NCI-H2107 (cell line): ENCODE results near the gene WDR86.

Experiments used
- DNase-seq: peaks from one replicate; lab custom pipeline; 2025; lab: John Stamatoyannopoulos, UW

WDR86 gene

GRCh38 chr7:151406051-151406875 is 3.6 kb downstream of the WDR86 start:
- no peak for DNase-seq

GRCh38 chr7:151405588-151405987 is 4.2 kb downstream of the WDR86 start:
- DNase-seq: no peak

- no peak for DNase-seq
Observed at GRCh38 chr7:151405056-151405455, 4.8 kb downstream of the WDR86 start.

- DNase-seq: no peak
Observed at GRCh38 chr7:151404216-151405011, 5.4 kb downstream of the WDR86 start.

GRCh38 chr7:151403764-151404163 is 6.1 kb downstream of the WDR86 start:
- DNase-seq: no peak

GRCh38 chr7:151402029-151402835 is 7.6 kb downstream of the WDR86 start:
- DNase-seq: no peak

GRCh38 chr7:151400626-151401315 is 9.1 kb downstream of the WDR86 start:
- DNase-seq: no peak

- no peak for DNase-seq
Observed at GRCh38 chr7:151399906-151400305, 9.9 kb downstream of the WDR86 start.

- no peak for DNase-seq
Observed at GRCh38 chr7:151399305-151399601, 10.6 kb downstream of the WDR86 start.

- no peak for DNase-seq
Observed at GRCh38 chr7:151398446-151399304, 11.2 kb downstream of the WDR86 start.

GRCh38 chr7:151397026-151397425 is 12.8 kb downstream of the WDR86 start:
- no peak for DNase-seq

GRCh38 chr7:151396328-151396970 is 13.4 kb downstream of the WDR86 start:
- no peak for DNase-seq

- no peak for DNase-seq
Observed at GRCh38 chr7:151395036-151395367, 14.8 kb downstream of the WDR86 start.

- no peak for DNase-seq
Observed at GRCh38 chr7:151394076-151395035, 15.5 kb downstream of the WDR86 start.

- DNase-seq: no peak
Observed at GRCh38 chr7:151393031-151393977, 16.5 kb downstream of the WDR86 start.

GRCh38 chr7:151392426-151392825 is 17.4 kb downstream of the WDR86 start:
- DNase-seq: no peak

GRCh38 chr7:151392002-151392401 is 17.8 kb downstream of the WDR86 start:
- DNase-seq: no peak

GRCh38 chr7:151391358-151391730 is 18.5 kb downstream of the WDR86 start:
- DNase-seq: no peak
